Testis (tissue), 2 donors: Measurements from ENCODE around the gene CATSPER1.

Experiments used
- POLR2A ChIP-seq: fragments of 450-650 bp; IDR thresholded peaks from one replicate; pipeline ENCODE4 v1.6.1; 2017; ENCODE audit warnings: antibody characterized with exemption, mild to moderate bottlenecking, moderate library complexity
- TF ChIP-seq, protein P1 (sequence below), 3 experiments: fragments of 450-650 bp in 2 of 3; fragments of 200-600 bp in 1 of 3; sonication (generic) in 1 of 3; IDR thresholded peaks; one replicate each; pipeline ENCODE4 v1.5.1; 2016 to 2019; ENCODE audit warnings: antibody characterized with exemption in 3 of 3, mild to moderate bottlenecking in 2 of 3, moderate library complexity in 1 of 3

DNA sequence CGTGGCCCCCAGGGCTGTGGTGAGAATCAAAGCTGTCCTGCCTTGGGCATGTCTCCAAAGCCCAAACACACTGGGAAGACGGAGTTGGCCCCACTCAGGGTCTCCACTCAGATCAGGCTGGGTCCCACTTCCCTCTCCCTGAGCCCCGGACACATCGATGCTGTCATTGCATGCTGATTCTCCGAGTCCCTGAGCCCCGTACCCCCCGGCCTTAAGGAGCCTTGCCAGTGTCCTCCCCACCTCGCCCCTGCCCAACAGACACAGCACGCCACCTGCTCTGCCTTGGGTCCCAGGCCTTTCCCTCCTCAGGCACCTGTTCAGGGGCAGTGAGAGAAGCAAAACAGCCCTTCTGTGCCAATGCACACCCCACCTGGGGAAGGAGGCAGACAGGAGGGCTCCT is 38.9 kb downstream of the CATSPER1 start:
- no peak for TF ChIP-seq POLR2A
- TF ChIP-seq, protein P1, sequence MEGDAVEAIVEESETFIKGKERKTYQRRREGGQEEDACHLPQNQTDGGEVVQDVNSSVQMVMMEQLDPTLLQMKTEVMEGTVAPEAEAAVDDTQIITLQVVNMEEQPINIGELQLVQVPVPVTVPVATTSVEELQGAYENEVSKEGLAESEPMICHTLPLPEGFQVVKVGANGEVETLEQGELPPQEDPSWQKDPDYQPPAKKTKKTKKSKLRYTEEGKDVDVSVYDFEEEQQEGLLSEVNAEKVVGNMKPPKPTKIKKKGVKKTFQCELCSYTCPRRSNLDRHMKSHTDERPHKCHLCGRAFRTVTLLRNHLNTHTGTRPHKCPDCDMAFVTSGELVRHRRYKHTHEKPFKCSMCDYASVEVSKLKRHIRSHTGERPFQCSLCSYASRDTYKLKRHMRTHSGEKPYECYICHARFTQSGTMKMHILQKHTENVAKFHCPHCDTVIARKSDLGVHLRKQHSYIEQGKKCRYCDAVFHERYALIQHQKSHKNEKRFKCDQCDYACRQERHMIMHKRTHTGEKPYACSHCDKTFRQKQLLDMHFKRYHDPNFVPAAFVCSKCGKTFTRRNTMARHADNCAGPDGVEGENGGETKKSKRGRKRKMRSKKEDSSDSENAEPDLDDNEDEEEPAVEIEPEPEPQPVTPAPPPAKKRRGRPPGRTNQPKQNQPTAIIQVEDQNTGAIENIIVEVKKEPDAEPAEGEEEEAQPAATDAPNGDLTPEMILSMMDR (IDR thresholded peaks at IDR 0.05) = no peak
